Astrocyte of the spinal cord (primary cell): ENCODE results near the gene TTC6.

ENCODE experiments used
- DNase-seq: peaks from one replicate; pipeline ENCODE4 v3.0.0; 2011; ENCODE audit warnings: low read depth, low spot score
- H3K4me3 ChIP-seq: 2 replicates; pipeline ENCODE4 v1.5.1; 2011; ENCODE audit warnings: low read depth, mild to moderate bottlenecking, low read length, moderate library complexity
- in situ Hi-C: cut with HindIII; loops from 2 replicates; pipeline ENCODE4 v1.10.0; 2017; ENCODE audit warnings: low sequenced_read_pairs
- TF ChIP-seq, protein P1 (sequence below): IDR thresholded peaks from 2 replicates; pipeline ENCODE4 v1.5.1; 2012; ENCODE audit warnings: low read depth, mild to moderate bottlenecking, low read length, inconsistent platforms

TTC6 gene

DNA sequence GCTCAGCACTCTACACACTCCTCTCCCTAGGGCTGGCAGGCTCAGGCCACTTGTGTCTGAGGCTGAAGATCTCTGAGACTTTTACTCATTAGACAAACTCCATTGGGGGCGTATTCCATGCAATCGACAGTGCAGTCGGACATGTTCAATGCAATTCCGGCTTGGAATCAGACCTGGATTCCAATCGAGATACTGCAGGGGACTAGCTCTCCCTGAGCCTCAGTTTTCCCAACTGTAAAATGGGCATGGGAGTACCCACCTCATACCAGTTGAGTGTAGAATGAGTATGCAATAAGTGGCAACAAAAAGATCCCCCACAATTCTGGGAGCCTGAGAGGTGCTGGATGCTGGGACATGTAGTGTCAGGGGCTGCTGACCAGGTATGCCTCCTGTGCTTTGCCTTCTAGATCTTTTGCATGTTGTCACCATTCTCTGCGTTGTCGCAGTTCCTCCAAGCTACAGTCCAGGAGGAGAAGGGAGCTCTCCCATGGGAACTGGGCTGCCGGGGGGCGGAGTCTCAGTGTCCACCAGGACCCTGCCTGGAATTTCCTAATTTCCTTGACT is 8.3 kb downstream of the TTC6 start:
- in situ Hi-C loops = no loop called here
- H3K4me3 ChIP-seq = no peak overlapping the region
- no peak for DNase-seq
- TF ChIP-seq, protein P1, sequence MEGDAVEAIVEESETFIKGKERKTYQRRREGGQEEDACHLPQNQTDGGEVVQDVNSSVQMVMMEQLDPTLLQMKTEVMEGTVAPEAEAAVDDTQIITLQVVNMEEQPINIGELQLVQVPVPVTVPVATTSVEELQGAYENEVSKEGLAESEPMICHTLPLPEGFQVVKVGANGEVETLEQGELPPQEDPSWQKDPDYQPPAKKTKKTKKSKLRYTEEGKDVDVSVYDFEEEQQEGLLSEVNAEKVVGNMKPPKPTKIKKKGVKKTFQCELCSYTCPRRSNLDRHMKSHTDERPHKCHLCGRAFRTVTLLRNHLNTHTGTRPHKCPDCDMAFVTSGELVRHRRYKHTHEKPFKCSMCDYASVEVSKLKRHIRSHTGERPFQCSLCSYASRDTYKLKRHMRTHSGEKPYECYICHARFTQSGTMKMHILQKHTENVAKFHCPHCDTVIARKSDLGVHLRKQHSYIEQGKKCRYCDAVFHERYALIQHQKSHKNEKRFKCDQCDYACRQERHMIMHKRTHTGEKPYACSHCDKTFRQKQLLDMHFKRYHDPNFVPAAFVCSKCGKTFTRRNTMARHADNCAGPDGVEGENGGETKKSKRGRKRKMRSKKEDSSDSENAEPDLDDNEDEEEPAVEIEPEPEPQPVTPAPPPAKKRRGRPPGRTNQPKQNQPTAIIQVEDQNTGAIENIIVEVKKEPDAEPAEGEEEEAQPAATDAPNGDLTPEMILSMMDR = no peak

DNA sequence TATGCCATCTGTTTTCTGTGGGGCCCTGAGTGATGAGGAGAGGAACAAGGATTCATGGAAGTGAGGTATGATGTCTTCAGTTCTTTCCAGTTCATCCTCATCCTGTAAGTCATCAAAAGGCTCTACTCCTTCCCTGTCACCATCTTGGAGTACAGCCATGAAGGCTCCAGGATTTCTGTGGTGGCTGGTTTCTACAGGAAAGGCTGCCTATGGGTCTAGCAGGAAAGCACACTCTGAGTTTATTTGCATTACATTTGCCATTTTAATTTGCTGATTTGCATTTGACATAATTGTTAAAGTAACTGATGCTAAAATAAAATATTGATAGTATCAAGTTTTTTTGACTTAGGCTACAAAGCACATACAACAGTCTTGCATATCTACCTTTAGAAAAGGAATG is 11.2 kb downstream of the TTC6 start:
- in situ Hi-C loops = no loop called here
- TF ChIP-seq, protein P1 = no peak
- H3K4me3 ChIP-seq = no peak overlapping the region
- no peak for DNase-seq

DNA sequence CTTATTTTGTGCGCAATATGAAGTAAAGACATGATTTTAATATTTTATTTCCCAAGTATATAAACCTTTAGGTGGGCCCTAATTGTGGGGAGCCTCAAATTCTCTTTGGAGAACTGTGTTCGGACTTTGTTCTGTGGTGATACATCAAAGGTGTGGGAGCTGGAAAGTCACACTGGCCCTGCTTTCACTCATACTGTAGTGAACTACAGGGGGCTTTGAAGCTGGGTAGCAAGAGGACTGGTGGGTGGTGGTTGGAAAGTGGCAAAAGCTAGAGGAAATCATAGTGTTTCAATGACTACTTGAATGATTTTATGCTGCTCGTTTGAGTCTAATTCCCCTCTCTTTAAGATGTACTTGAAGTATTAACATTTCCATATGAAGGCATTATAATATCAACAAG is 13.2 kb downstream of the TTC6 start:
- TF ChIP-seq, protein P1 = no peak
- in situ Hi-C loops = no loop called here
- DNase-seq = no peak

DNA sequence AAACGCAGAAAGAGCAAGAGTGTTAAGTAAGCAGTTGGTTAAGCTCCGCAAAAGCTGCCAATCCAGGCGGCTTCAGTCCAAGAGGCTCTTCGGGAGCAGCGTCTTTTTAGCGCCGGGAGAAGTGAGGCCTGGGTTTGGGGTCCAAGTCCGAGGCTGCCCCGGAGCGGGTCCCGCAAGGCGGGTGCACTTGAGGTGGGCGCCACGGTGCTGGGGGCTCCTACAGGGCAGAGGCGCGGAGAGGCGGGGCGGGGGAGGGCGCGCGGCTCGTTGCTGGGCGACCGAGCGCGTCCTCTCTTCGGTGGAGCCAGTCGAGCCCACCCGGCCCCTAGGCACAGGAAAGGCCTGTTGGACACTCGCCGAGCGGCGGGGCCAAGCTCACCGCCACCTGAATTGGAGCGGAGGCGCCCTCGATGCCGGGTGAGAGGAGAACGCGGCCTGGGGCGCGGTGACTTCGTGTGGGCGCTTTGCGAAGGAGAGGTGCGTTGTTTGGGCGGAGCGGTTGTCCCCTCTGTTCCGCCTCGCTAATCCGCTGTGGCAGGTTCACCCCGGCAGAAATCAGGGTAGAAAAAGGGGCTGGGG is 15.6 kb downstream of the TTC6 start:
- DNase-seq = no peak
- TF ChIP-seq, protein P1 = no peak
- in situ Hi-C loops = no loop called here
- H3K4me3 ChIP-seq = peak overlapping the region; percentile 20

More for the DNA sequence above, 13.2 kb downstream of the TTC6 start:
- H3K4me3 ChIP-seq = no peak overlapping the region

DNA sequence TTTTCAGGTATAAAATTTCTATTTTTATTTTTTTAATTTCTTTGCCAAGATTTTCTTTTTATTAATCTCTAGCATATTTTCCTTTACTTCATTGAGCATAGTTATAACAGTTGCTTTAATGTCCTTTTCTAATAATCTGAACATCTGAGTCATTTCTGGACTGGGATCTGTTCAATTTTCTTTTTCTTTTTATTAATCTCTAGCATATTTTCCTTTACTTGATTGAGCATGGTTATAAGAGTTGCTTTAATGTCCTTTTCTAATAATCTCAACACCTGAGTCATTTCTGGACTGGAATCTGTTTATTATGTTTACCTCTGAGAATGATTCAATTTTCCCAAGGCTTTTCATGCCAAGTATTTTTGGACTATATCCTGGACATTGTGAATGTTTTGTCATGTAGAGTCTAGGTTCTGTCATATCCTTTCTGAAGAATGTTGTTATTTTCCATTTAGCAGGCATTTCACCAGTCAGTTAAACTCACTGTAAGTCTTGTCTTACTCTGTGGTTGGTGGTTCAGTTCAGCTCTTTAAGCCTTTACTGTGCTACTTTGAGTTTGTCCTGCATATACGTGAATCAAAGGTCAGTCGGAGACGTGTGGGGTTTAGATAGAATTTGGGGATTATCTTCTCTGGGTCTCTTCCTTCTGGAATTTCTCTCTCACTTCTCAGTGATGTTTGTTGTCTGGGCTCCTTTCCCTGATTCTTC is 20.3 kb downstream of the TTC6 start:
- in situ Hi-C loops = no loop called here
- TF ChIP-seq, protein P1 = no peak
- no peak overlapping the region for H3K4me3 ChIP-seq
- no peak for DNase-seq

DNA sequence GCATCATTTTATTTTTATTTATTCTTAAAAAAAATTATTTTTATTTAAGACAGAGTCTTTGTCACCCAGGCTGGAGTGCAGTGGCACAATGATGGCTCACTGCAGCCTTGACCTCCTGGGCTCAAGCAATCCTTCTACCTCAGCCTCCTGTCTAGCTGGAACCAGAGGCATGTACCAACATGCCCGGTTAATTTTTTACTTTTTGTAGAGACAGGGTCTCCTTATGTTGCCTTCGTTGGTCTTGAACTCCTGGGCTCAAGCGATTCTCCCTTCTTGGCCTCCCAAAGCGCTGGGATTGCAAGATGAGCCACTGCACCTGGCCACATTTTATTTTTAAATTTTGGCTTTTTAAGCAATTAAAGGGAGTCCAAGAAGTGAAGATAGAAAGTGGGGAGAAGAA is 21.4 kb downstream of the TTC6 start:
- no peak for DNase-seq

More for the DNA sequence above, 21.4 kb downstream of the TTC6 start:
- H3K4me3 ChIP-seq = no peak overlapping the region
- TF ChIP-seq, protein P1 = no peak
- in situ Hi-C loops = no loop called here
